GM19468 (cell line): ENCODE measurements around the gene SGTA.

Experiments
- ATAC-seq: cut with Tn5 transposase; IDR thresholded peaks from one replicate; pipeline ENCODE4 v1.9.1; 2021; ENCODE audit warnings: mild to moderate bottlenecking, moderate library complexity, moderate number of reproducible peaks; ENCODE audit not compliant: unreplicated experiment; ENCODE audit errors: extremely low read depth

The SGTA gene

DNA sequence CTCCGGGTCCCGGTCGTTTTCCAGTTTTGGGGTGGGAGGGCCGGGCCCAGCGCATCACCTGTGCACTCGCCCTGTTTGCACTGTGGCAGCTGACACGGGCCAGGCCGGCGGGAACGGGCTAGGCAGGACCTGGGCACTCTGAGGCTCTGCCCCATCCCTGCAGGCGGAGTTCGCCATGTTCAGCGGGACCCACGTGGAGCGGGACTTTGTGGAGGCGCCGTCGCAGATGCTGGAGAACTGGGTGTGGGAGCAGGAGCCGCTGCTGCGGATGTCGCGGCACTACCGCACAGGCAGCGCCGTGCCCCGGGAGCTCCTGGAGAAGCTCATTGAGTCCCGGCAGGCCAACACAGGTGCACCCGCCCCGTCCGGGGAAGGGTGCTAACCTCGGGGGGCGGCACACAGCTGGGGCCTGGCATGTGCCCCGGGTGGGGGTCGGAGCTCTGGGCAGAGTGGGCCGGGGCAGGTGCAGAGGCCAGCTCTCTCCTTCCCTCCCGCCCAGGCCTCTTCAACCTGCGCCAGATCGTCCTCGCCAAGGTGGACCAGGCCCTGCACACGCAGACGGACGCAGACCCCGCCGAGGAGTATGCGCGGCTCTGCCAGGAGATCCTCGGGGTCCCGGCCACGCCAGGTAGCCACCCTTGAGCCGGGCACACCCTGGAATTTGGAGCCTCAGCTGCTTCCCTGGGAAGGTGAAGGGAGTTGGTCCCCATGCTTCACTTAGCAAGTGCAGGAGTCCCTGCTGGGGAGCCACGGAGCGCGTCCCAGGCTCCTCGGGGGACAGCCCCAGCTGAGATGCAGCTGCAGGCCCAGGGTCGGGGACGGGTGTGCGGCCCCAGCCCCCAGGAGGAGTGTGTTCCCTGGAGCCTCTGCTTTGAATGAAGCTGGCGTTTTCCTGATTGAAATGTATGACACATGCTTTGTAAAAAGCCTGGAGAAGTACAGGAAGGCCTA, 27.3 kb upstream of the SGTA start:
- ATAC-seq = no peak

DNA sequence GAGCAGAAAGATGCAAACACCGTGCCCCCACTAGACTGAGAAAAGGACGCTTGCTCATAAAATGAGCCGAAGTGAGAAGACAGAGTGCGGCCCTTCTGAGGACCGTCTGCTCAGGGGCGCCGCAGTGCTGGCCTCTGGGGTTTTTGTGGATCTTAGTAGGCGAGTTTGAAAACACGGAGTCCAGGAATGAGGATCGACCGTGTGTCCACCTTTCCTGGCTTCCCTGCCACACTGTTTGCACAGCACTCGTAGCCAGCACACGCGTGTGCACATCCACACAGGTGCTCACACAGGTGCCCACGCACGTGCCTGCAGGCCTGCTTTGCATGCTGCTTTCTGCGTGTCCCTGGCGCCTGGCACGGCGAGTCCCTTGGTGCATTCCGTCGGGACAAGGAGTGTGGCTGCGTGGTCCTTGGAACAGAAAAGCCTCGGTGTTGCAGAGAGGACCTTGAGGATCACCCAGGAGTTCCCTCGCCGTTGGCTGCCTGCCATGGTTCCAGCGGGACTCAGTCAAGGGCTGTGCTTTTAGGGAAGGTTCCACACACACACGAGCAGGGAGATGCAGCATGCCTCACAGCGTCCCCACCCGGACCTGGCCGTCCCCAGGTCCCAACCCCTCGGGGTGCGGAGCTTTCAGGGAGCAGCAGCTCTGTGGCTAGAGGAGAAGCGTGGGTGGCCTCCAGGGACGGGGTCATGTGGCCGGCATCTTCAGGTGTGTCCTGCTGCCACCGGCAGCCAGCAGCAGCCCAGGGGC, 26.5 kb upstream of the SGTA start:
- no peak for ATAC-seq

DNA sequence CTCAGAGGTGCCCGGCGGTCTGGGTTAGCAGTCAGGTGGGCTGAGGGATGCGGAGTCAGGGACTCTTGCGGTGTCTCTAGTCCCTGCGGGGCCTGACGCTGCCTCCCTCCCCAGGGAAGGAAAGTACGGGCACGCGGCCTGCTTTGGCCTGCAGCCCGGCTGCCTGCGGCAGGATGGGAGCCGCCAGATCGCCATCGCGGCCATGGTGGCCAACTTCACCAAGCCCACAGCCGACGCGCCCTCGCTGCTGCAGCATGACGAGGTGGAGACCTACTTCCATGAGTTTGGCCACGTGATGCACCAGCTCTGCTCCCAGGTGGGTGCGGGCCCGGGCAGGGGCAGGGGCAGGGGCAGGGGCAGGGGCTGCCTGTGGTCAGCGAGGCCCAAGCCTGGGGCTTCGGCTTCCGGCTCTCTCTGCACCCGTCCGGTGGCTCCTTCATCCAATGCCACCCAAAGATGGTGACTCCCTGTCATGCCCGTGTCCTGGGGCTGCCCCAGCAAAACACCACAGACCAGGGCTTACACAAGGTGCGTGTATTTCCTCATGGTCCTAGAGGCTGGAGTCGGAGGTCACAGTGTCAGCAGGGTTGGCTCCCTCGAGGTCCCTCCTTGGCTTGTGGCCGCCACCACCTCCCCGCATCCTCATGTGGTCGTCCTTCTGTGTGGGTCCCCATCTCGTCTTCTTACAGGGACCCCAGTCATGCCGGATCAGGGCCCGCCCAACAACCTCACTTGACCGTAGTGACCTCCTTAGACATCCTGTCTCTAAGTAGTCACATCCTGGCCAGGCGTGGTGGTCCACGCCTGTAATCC, 25.3 kb upstream of the SGTA start:
- ATAC-seq = no peak

DNA sequence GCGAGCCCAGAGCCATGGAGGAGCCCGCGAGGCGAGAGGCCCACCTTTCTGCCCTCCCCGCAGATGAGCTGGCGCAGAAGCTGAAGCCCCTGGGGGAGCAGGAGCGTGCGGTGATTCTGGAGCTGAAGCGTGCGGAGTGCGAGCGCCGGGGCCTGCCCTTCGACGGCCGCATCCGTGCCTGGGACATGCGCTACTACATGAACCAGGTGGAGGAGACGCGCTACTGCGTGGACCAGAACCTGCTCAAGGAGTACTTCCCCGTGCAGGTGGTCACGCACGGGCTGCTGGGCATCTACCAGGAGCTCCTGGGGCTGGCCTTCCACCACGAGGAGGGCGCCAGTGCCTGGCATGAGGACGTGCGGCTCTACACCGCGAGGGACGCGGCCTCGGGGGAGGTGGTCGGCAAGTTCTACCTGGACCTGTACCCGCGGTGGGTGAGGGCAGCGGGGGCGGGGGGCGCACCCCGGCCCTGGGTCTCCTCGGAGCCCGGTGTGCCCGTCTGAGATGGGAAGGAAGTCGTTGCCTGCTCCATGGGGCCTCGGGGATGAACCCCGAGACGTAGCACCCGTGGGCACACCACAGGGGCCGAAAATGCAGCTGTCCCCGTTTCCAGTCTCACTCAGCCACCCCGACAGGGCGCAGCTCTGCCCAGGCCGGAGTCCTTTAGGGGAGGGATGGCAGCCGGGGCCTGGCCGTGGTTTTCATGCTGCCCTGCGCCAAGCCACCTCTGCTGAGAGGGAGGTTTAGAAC, 24.5 kb upstream of the SGTA start:
- ATAC-seq = no peak

DNA sequence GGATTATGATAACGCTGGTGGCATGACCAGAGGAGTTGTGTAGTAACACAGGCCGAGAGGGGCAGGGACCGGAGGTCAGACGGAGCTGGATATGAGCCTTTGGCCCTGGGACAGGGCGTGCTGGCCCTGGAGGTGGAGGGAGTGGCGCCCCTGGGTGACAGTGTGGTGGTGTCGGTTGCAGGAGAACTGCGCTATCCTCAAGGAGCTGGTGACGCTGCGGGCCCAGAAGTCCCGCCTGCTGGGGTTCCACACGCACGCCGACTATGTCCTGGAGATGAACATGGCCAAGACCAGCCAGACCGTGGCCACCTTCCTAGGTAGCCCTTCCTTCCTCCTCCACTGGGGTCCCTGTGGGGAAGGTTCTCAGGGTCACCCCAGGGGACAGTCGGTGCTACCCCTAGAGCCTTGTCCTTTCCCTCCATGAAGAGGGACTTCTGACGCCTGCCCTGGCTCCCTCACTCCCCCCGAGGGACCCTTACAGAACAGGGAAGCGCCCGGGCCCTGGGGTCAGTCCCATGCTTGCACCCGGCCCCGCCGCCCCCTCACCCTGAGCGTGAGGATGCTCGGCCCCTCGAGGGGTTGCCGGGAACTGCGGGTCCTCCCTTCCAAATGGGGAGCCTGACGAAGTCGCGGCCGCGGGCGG, 23.8 kb upstream of the SGTA start:
- ATAC-seq = no peak

DNA sequence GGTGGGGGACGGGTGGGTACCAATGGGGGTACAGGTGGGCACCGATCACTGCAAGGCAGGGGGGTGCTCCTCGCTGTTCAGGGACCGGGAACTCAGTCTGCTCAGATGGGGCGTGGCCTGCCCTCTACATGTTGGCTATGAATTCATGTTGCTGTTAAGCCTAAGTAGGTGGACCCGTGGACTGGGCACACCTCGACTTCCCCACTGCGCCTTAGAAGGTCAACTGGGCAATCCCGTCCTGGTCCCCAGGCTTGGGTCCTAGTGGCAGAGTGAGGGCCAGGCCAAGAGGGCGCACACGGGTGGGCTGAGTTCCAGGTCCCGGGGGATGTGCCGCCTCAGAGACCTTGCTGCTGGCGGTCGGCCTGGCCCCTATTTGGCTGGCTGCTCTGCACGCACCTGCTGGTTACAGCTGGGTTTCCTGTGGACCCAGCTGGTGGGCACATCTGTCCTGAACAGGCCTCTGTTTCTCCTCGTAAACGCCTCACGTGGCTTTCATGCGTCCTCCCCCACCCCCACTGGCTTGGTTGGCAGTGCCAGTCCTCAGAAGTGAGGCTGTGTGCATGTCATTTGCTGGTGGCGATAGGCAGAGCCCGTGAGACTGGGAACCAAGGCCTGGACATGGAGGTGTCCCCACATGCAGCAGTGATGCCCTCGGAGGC, 23.0 kb upstream of the SGTA start:
- no peak for ATAC-seq

DNA sequence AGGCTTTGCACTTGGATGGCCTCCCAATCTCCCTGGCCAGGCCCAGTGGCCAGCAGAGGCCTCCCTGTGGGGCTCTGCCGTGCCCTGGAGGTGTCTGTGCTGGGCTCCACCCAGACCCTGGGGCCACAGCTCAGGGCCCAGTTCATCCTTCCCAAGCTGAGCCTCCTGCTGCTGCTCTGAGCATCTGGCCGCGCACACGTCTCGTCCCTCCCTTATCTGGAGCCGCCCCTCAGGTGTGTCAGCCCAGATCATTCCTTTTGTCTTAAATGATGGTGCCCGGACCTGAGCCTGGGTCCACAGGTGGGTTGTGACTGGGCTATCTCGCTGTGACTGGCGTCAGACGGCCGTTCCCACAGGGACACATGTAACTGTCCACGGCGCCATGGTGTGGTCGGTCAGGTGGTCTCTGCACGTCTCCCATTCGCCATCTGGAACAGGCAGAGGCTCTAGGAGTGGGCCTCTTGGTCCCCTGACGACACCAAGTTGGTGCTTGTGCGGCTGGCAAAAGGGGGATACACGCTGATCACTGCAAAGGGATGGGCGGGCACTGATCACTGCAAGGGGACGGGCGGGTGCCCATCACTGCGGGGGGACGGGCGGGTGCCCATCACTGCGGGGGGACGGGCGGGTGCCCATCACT, 22.3 kb upstream of the SGTA start:
- no peak for ATAC-seq

DNA sequence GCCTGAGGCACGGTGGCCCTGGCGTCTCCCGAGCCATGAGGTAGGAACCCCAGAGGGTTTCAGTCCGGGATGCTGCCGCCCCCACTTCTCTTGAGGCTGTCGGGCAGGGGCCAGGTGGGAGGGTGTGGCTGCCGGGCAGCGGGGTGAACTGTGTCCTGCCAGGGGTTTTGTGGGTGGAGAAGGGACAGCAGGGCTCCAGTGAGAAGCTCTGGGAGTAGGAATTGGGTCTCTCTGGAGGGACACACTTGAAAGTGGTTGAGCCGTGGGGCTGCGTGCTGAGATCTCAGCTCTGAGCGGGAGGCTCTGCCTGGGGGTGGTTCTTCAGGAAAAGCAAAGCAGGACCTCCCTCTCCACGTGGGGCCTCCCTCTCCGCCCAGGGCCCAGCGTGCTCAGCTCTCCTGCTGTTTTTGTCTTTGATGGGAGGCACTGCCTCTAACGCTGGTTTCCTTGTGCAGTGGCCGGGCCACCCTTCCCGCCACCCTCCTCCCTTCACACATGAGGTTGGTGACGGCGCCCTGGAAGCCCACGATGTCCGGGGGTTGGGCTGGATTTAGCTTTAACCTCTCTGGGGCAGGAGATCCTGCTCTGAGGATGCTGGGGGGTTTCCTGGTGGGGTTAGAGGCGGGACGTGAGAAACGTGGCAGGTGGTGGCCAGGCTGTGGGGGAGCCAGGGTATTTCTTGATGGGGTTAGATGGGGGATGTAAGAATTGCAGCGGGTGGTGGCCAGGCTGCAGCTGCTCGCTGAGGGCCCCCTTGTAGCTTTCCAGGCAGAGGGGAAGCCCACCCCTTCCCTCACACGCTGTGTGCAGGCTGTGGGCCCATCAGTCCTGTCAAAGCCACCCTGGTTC, 21.3 kb upstream of the SGTA start:
- no peak for ATAC-seq

DNA sequence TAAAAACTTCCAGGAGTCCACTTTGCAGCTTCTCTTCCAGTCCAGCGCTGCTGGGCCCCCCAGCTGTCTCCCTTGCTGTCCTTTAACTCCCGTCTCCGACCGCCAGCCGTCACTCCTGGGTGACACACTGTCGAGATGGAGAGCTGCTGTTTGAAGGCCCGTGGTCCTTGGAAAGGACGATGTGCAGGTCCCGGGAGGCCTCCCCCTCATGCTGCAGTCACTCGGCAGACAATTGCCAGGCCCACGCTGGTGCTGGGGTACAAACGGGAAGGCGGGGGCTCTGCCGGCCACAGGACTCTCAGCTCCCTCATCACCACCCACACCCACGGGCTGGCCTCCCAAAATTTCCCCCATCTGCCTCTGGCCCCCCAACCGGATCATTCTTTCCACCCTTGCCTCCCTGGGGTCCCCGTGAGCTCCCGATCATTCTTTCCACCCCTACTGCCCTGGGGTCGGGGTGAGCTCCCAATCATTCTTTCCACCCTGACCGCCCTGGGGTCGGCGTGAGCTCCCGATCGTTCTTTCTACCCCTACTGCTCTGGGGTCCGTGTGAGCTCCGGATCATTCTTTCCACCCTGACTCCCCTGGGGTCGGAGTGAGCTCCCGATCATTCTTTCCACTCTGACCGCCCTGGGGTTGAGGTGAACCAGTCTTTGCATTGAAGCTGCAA, 20.5 kb upstream of the SGTA start:
- ATAC-seq = no peak

DNA sequence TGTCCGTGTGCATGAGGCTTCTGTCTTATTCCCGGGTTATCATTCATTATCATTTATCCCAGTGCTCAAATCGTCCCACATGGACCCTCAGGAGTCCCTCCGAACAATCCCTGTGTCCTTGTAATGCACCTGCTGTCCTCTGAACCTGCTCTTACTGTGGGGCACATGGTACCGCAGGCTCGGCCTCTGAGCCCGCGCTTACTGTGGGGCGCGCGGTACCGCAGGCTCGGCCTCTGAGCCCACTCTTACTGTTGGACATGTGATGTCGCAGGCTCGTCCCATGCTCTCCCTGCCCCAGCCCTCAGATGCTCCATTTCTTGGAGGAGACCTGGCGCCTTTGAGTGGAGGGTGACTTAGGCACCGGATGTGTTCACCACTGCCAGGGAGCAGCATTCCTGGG, 19.8 kb upstream of the SGTA start:
- no peak for ATAC-seq

DNA sequence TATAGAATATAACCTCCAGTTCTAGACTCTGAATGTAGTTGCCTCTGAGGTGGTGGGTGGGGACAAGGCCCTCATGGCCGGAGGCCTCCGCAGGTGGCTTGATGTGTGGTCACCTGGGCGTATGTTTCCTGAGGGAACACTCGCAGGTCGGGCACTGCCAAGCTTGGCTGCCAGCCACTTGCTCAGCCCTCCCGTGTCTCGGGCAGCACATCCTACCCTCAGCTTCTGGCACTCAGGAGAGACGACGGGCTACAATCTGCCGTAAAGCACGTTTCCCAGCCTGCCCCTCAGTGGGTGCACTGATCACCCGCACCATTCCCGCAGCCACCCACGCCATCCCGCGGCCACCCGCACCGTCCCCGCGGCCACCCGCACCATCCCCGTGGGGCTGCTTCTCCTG, 17.4 kb upstream of the SGTA start:
- no peak for ATAC-seq

DNA sequence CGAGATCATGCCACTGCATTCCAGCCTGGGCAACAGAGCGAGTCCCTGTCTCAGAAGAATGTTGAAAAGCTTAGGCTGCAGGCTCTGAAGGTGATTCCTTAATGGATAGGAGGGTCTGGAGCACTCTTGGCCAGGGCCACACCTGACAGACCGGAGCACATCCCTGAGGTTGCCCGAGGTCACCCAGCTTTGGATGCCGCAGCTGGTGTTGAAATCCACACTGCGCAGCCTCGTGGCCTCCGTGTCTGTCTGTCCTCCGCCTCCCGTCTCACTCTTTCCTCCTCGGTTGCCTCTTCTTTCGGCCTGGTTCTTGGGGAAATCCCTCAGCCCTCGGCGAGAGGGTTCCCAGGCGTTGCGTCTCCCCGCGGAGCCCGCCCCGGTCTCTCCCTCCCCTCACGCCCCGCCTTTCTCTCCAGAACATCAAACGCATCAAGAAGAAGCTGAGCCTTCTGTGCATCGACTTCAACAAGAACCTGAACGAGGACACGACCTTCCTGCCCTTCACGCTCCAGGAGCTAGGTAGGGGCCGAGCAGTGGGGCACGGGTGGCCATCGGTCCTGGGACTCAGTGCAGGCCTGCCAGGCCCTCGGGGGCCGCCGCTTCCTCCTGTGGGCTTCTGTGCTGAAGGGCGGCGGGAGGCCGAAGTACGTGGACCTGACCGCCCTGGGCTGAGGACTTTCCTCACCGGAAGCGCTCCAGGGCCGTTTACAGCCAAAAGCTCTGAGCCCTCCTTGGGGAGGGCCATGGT, 16.4 kb upstream of the SGTA start:
- ATAC-seq = no peak

DNA sequence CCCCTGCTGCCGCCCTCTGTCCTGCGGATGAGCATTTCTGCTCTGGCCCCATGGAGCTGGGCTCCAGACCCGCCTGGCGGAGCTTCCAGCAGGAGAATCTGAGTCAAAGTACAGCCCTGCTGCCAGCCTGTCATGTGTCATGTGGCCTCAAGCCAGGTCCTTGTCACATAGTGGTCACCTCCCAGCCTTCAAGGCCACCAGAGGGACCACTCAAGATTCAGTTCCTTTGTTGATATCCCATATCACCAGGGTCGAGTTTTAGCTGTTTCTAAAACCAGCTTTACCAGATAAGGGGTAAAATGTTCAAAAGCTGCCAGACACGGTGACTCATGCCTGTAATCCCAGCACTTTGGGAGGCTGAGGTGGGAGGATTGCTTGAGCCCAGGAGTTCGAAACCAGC, 15.7 kb upstream of the SGTA start:
- ATAC-seq = no peak

DNA sequence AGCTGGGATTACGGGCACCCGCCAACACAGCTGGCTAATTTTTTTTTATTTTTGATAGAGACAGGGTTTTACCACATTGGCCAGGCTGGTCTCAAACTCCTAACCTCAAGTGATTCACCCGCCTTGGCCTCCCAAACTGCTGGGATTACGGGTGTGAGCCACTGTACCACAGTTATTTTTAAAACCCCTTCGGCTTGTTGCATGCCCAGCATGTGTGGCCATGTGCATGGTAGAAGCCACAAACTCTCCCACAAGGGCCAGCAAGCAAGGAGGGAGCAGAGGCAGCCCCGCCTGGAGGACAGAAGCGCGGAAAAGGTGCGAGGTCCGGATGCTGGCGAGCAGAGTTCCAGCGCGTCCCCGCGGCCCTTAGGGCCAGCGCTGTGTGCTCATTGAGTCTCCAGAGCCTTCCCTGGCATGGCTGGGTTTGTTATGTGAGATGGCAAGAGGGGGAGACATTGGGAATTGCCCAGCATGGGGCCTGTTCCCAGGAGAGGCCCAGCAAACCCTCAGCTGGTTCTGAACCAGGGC, 15.1 kb upstream of the SGTA start:
- no peak for ATAC-seq

DNA sequence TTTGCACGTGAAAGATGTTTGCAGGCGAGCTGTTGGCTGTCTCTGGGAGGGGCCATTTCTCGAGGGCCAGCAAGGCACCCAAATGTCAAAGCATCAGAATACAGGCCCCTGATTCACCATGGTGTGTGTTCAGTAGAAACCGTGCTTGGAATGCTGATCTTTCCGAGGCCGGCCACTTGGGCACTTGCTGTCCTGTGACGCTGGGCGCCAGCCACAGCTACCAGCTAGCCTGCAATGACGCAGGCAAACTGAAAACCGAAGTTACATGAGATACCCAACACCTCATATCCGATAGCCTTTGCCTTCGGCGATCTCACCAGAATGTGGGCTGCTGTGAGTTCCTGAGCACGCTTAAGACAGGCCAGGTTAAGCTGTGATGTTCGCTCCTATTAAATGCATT, 14.2 kb upstream of the SGTA start:
- no peak for ATAC-seq

DNA sequence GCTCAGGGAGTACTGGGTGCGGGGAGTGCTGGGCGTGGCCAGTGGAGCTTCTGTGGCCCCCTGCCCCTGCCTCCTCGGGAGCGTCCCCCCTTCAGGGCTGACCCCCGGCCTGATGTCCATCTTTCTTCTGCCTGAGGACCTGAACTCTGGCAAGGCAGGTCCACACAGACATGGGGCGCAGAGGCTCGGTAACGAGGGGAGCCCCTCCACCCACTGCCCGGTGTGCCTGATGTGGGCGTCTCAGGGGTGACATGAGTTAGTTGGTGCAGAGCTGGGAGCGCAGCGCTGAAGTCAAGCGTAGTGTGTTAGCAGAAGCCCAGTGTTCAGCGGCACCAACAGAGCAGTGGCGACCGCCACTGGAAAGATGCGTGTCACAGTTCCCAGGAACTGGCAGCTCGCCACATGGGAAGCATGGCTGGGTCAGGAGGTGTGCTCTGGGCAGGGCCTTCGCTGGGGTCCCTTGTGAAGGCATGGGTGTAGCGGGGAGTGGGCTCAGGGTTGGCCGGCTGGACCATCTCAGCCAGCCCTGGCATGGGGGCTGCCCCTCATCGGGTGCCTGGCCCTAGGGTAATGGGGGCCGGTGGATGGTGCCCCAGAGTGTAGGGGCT, 13.7 kb upstream of the SGTA start:
- no peak for ATAC-seq
